Astrocyte of the cerebellum (primary cell): ENCODE measurements around the gene EVX1.

ENCODE experiments used
- DNase-seq: peaks from one replicate; pipeline ENCODE4 v3.0.0-alpha.2; 2011; ENCODE audit warnings: low read depth
- H3K4me3 ChIP-seq: 2 replicates; pipeline ENCODE4 v1.5.1; 2011; ENCODE audit warnings: mild to moderate bottlenecking, low read depth, low read length, moderate library complexity
- CTCF ChIP-seq: IDR thresholded peaks from 2 replicates; pipeline ENCODE4 v1.5.1; 2012; ENCODE audit warnings: low read length, low read depth, moderate library complexity, mild to moderate bottlenecking; ENCODE audit errors: missing control alignments
- in situ Hi-C: cut with HindIII; loops from 2 replicates; pipeline ENCODE4 v1.10.0; 2017; ENCODE audit warnings: low sequenced_read_pairs

EVX1 gene

GRCh38 chr7:27201580-27202017 is 41.0 kb upstream of the EVX1 start:
- H3K4me3 ChIP-seq: no peak overlapping the region
- TF ChIP-seq CTCF: no peak
- DNase-seq: no peak
- in situ Hi-C loops: loop anchor here (25.0 kb wide), 1 partner anchor 386 kb away; no protein-coding TSS in a partner anchor

- no peak for TF ChIP-seq CTCF
- no peak for DNase-seq
- H3K4me3 ChIP-seq: no peak overlapping the region
- in situ Hi-C loops: loop anchor here (25.0 kb wide), 1 partner anchor 385 kb away; no protein-coding TSS in a partner anchor
These were observed 40.4 kb upstream of the EVX1 start for GRCh38 chr7:27202018-27202861.

- in situ Hi-C loops: loop anchor here (25.0 kb wide), 1 partner anchor 385 kb away; no protein-coding TSS in a partner anchor
- no peak for DNase-seq
- no peak for TF ChIP-seq CTCF
- no peak overlapping the region for H3K4me3 ChIP-seq
These were observed 39.8 kb upstream of the EVX1 start for GRCh38 chr7:27202862-27203134.

GRCh38 chr7:27203365-27203953 is 39.1 kb upstream of the EVX1 start:
- no peak for DNase-seq
- no peak overlapping the region for H3K4me3 ChIP-seq
- TF ChIP-seq CTCF: no peak
- in situ Hi-C loops: loop anchor here (25.0 kb wide), 1 partner anchor 384 kb away; no protein-coding TSS in a partner anchor

- no peak for DNase-seq
- no peak for TF ChIP-seq CTCF
- H3K4me3 ChIP-seq: no peak overlapping the region
- in situ Hi-C loops: loop anchor here (25.0 kb wide), 1 partner anchor 383 kb away; no protein-coding TSS in a partner anchor
These were observed 38.5 kb upstream of the EVX1 start for GRCh38 chr7:27203964-27204594.

DNA sequence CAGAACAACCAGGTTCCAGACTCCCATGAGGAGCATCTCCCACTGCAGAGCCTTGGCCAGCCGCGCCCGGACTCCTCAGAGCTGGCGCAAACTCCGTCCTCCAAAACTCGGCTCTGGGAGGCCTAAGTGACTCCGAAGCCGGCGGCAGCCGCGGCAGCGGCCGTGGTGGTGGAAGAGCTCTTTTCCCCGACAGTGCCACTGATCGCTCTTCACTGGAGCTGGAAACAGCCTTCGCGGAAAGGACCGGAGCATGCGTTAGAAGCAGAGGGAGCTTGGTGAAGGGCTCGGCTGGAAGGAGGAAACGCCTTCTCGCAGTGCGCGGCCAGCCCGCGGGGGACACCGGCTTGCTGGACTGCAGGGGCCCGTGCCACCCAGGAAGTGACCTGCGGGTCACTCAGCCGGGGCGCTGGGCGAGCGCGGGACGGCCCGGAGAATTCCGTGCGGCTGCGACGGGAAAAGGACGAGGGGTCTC is 37.7 kb upstream of the EVX1 start:
- DNase-seq: no peak
- H3K4me3 ChIP-seq: no peak overlapping the region
- no peak for TF ChIP-seq CTCF
- in situ Hi-C loops: loop anchor here (5.0 to 25.0 kb wide), 2 partner anchors 382 to 707 kb away; no protein-coding TSS in a partner anchor
